ENCODE measurements around the gene BRCC3. TPM values are rescaled to one million over a fixed set of nuclear protein-coding genes. Genes with fewer than 3 reads are reported as not detected.

BRCC3 gene
- 10 to 100 TPM in 7 of 8 experiments, 1 to 10 TPM in 1; 8.5 to 27.3 (median 18.0) TPM for total RNA-seq

DNA sequence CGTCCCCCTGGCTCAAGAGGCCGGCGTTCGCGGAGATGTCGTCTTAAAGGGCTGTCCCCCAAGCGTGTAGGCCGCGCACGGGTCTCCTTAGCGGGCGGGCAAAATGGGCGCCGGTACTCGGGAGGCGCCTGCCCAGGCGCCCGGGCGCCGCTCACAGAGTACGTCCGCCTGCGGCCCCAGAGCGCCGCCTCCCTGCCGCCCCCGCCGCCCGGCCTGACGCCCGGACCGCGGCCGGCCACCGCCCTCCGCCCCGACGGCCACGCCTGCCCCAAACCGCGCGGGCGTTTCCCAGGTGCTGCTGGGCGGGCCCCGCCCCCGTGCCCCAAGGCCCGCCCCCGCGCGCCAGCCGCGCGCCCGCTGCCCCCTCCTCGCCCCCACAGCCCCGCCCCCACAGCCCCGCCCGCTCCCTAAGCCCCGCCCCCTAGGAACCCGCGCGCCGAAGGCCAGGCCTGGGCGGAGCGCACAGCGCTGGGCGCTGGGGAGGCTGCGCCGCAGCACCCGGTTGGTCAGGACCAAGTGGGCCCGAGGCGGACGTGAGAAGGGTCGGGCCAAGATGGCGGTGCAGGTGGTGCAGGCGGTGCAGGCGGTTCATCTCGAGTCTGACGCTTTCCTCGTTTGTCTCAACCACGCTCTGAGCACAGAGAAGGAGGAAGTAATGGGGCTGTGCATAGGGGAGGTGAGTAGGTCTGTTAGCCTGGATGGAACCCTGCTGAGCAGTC, at the start of gene BRCC3, which contains the start of the genes CMC4 and MTCP1:
TSS of gene BRCC3 (plus strand) at position 534 of the 719 bp plus-strand sequence. CDS start at position 554, 20 bp downstream.
TSS of gene CMC4 (minus strand) at position 162 of the 719 bp plus-strand sequence. CDS start 7,113 bp downstream, outside the sequence.
TSS of gene MTCP1 (minus strand) at position 162 of the 719 bp plus-strand sequence. CDS start 5,126 bp downstream, outside the sequence.
- Histone ChIP-seq H3K4me1 (replicated peaks in 1 of 2) (peaks cover 0 to 5% of the 10 kb centered on the region in 2 donors), H3K4me3 (peak within 1 kb of the TSS; percentile 51 to 85 (median 67)), H3K27ac (peak within 1 kb of the TSS; percentile 68 to 89)
- ATAC-seq (replicated peaks in 6 of 8): peak; percentile 86 to 97 (median 96)
- WGBS, 10 experiments: 5% methylated on average over 4 of the region's 81 CpGs; no CpG with 5 or more reads in 9 of the 10 experiments
- in situ Hi-C loops (cut with MboI; ENCODE audit: low pct_unique_long_range_greater_than_20kb in 2 of 9, low sequenced_read_pairs in 9 of 9, unreplicated experiment in 9 of 9): no loop called here

DNA sequence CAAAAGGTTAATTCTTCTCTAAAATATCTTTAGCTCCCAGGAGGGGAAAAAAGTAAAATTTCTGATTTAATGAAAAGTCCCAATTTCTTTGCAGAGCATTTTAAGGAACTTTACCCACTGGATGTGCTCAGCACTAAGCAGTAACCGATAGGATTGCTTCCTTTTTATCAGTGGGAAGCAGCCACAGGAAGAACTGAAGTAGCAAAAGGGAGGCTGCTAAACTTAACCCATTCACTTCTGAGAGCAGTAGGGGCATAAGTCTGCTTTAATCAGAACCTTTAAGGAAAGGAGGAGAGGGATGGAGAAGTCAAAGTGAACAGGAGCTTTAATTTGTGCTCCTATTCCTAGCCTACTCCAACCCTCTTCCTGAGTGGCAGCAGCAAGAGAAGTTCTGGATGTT, 48.7 kb upstream of the BRCC3 start, which contains the start of gene F8:
TSS of gene F8 (minus strand) at position 139 of the 400 bp plus-strand sequence. CDS start 171 bp downstream, outside the sequence.
- no peak for ATAC-seq (replicated peaks in 6 of 8)
- H3K4me1 ChIP-seq (replicated peaks in 1 of 2): no peaks in the 10 kb centered on the region
- H3K27ac ChIP-seq: no peak within 1 kb of the TSS
- no peak within 1 kb of the TSS for H3K4me3 ChIP-seq
- in situ Hi-C loops (cut with MboI; ENCODE audit: low pct_unique_long_range_greater_than_20kb in 2 of 9, low sequenced_read_pairs in 9 of 9, unreplicated experiment in 9 of 9): no loop called here
- 0 to 38% (median 0%) methylated on average over 1 of the region's 1 CpG; no CpG with 5 or more reads in 7 of the 10 experiments for WGBS, 10 experiments

GRCh38 chrX:155023907-155024833, 47.1 kb upstream of the BRCC3 start:
- 59 to 100% (median 95%) methylated on average over 1 to 4 of the region's 6 CpGs; no CpG with 5 or more reads in 4 of the 10 experiments for WGBS, 10 experiments

DNA sequence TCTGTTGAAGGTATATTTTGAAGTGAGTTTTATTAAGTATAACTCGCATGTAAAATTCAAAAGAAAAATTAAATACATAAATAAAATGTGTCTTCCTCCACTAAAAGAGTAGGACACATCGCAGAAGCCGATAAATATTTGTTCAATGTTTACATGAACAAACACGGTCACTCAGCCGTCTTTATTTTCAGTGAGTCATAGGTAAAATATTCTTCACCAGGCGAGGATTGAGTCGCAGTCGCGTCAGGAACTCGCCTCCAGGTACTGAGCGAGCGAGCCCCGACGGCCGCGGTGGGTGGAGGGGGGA, 44.9 kb upstream of the BRCC3 start:
- Histone ChIP-seq H3K4me1 (replicated peaks in 1 of 2) (peaks cover 0 to 5% of the 10 kb centered on the region in 2 donors), H3K4me3 (peak overlapping the region; percentile 58 to 88 (median 66)), H3K27ac (peak overlapping the region; percentile 95)
- in situ Hi-C loops (cut with MboI; ENCODE audit: low pct_unique_long_range_greater_than_20kb in 2 of 9, low sequenced_read_pairs in 9 of 9, unreplicated experiment in 9 of 9): no loop called here
- no peak for ATAC-seq (replicated peaks in 6 of 8)
- WGBS, 10 experiments: 0 to 26% (median 1%) methylated on average over 1 to 9 of the region's 16 CpGs; no CpG with 5 or more reads in 4 of the 10 experiments

More at GRCh38 chrX:155023907-155024833, 47.1 kb upstream of the BRCC3 start:
- Histone ChIP-seq H3K4me3 (no peak overlapping the region), H3K4me1 (replicated peaks in 1 of 2) (peaks cover 0 to 5% of the 10 kb centered on the region in 2 donors), H3K27ac (no peak overlapping the region)
- in situ Hi-C loops (cut with MboI; ENCODE audit: low pct_unique_long_range_greater_than_20kb in 2 of 9, low sequenced_read_pairs in 9 of 9, unreplicated experiment in 9 of 9): no loop called here
- ATAC-seq (replicated peaks in 6 of 8): no peak

DNA sequence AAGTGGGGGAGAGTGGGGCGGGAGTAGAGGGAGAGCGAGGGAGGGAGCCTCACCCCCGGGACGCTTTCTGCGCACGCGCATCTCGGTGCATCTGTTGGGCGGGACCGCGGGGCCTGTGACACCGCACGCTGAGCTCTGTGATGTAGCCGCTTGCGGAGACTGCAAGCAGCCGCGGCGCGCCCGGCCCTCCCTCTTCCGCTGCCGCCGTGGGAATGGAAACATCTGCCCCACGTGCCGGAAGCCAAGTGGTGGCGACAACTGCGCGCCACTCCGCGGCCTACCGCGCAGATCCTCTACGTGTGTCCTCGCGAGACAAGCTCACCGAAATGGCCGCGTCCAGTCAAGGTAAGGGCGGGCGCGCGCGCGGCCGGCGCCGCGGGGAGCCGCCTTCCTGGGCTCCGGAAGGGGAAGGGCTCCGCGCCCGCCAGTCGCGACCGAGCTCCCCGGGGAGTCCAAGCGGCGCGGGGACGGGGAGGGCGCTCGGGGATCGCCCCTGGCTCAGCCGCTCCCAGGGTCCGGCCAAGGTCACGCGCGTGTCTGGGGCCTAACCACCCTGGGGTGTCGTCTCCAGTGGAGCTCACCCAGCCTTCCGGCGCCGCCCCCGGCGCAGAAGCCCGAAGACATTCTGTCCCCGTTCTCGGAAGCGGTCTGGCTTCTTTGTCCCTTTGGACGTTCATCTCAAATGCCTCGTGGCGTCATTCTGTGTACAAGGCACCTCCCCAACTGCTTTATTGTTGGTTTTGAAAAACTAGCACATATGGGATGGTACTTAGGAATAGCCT, 44.4 kb upstream of the BRCC3 start, which contains the start of gene FUNDC2:
TSS of gene FUNDC2 (plus strand) at position 118 of the 782 bp plus-strand sequence. CDS start at position 213, 95 bp downstream.
- 0% methylated on average over 2 of the region's 82 CpGs; no CpG with 5 or more reads in 9 of the 10 experiments for WGBS, 10 experiments
- peak within 1 kb of the TSS; percentile 58 to 88 (median 66) for H3K4me3 ChIP-seq
- in situ Hi-C loops (cut with MboI; ENCODE audit: low pct_unique_long_range_greater_than_20kb in 2 of 9, low sequenced_read_pairs in 9 of 9, unreplicated experiment in 9 of 9): no loop called here
- peak within 1 kb of the TSS; percentile 95 for H3K27ac ChIP-seq
- peaks cover 0 to 5% of the 10 kb centered on the region in 2 donors for H3K4me1 ChIP-seq (replicated peaks in 1 of 2)
- peak; percentile 84 to 97 (median 96) for ATAC-seq (replicated peaks in 6 of 8)

- Histone ChIP-seq H3K4me1 (replicated peaks in 1 of 2) (peaks cover 0 to 5% of the 10 kb centered on the region in 2 donors), H3K27ac (peak overlapping the region; percentile 95), H3K4me3 (peak overlapping the region; percentile 58 to 88 (median 66))
- ATAC-seq (replicated peaks in 6 of 8): peak in 3 of 8 experiments; percentile 16 to 24 (median 20)
- in situ Hi-C loops (cut with MboI; ENCODE audit: low pct_unique_long_range_greater_than_20kb in 2 of 9, low sequenced_read_pairs in 9 of 9, unreplicated experiment in 9 of 9): no loop called here
- WGBS, 10 experiments: 0 to 37% (median 0%) methylated on average over 4 to 12 of the region's 14 CpGs; no CpG with 5 or more reads in 4 of the 10 experiments
These were observed 43.7 kb upstream of the BRCC3 start for GRCh38 chrX:155027509-155028066.

DNA sequence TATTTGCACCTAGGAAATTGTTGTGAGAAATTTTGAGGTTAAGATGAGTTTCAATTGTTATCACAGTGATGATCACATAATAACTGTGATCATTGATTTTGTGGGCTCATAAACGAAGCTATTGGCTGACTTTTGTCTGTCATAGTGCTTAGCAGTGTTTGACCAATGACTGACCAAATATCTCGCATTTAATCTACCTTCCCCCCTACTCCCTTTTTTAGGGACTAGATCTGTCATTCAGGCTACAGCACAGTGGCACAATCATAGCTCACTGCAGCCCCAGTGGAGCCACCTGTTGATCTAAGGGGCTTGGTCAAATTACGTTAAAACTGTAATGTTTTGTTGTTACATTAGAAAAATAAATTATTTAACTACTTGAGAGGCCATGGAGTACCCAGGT, 43.2 kb upstream of the BRCC3 start:
- Histone ChIP-seq H3K4me1 (replicated peaks in 1 of 2) (peaks cover 0 to 5% of the 10 kb centered on the region in 2 donors), H3K27ac (no peak overlapping the region), H3K4me3 (peak overlapping the region; percentile 58 to 88 (median 66))
- 0 to 10% (median 0%) methylated on average over 1 to 2 of the region's 3 CpGs; no CpG with 5 or more reads in 7 of the 10 experiments for WGBS, 10 experiments
- in situ Hi-C loops (cut with MboI; ENCODE audit: low pct_unique_long_range_greater_than_20kb in 2 of 9, low sequenced_read_pairs in 9 of 9, unreplicated experiment in 9 of 9): no loop called here
- no peak for ATAC-seq (replicated peaks in 6 of 8)

DNA sequence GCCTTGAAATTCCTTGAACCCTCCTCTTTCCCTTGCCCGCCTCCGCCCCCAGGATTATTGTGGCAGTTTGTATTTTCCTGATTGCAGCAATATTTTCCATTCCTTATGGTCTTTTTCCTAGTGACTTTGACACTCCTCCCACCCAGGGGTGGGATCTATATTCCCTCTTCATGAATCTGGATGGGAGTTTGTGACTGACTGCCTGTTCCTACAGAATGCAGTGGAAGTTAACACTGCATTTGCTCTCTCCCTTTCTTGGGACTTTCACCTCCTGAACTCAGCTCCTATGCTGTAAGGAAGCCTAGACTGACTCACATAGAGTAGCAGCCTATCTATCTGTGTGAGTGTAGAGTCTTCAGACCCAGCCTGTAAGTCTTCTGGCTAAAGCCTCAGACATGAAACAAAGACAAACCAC, 42.4 kb upstream of the BRCC3 start:
- peaks cover 0 to 5% of the 10 kb centered on the region in 2 donors for H3K4me1 ChIP-seq (replicated peaks in 1 of 2)
- in situ Hi-C loops (cut with MboI; ENCODE audit: low pct_unique_long_range_greater_than_20kb in 2 of 9, low sequenced_read_pairs in 9 of 9, unreplicated experiment in 9 of 9): no loop called here
- H3K27ac ChIP-seq: no peak overlapping the region
- 10 to 94% (median 54%) methylated on average over 2 of the region's 2 CpGs; no CpG with 5 or more reads in 7 of the 10 experiments for WGBS, 10 experiments
- ATAC-seq (replicated peaks in 6 of 8): no peak
- no peak overlapping the region for H3K4me3 ChIP-seq

DNA sequence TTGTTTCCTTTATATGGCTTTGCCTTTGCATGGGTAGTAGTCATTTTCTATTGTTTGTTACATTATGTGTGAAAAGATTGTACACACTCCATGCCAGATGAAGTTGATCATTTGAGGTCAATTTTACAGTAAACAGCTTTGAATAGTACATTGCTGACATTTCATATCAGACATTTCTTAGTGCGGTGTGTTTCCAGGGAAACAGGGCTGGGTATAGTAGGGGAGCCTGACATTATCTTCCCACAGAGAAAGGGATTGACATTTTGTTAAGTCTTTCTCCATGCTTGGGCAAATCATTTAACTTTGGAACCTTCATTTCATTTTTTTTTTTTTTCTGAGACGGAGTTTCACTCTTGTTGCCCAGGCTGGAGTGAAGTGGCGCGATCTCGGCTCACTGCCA, 39.7 kb upstream of the BRCC3 start:
- 17 to 100% (median 79%) methylated on average over 1 to 5 of the region's 5 CpGs; no CpG with 5 or more reads in 7 of the 10 experiments for WGBS, 10 experiments
- no peak for ATAC-seq (replicated peaks in 6 of 8)
- Histone ChIP-seq H3K4me1 (replicated peaks in 1 of 2) (peaks cover 0 to 5% of the 10 kb centered on the region in 2 donors), H3K27ac (no peak overlapping the region), H3K4me3 (no peak overlapping the region)
- in situ Hi-C loops (cut with MboI; ENCODE audit: low pct_unique_long_range_greater_than_20kb in 2 of 9, low sequenced_read_pairs in 9 of 9, unreplicated experiment in 9 of 9): no loop called here

DNA sequence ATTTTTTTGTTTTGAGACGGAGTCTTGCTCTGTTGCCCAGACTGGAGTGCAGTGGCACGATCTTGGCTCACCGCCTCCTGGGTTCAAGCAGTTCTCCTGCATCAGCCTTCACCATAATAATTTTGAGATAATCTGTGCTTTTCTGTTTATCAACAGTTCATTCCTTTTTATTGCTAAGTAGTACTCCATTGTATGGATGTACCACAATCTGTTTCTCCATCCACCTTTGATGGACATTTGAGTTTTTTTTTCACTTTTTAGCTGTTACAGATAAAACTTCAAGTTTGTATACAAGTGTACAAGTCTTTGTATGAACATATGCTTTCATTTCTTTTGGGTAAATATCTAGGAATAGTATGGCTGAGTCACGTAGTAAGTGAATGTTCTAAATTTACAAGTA, 35.6 kb upstream of the BRCC3 start:
- in situ Hi-C loops (cut with MboI; ENCODE audit: low pct_unique_long_range_greater_than_20kb in 2 of 9, low sequenced_read_pairs in 9 of 9, unreplicated experiment in 9 of 9): no loop called here
- WGBS, 10 experiments: 49 to 100% (median 100%) methylated on average over 1 to 4 of the region's 4 CpGs; no CpG with 5 or more reads in 4 of the 10 experiments
- Histone ChIP-seq H3K4me1 (replicated peaks in 1 of 2) (no peaks in the 10 kb centered on the region), H3K4me3 (no peak overlapping the region), H3K27ac (no peak overlapping the region)
- no peak for ATAC-seq (replicated peaks in 6 of 8)

DNA sequence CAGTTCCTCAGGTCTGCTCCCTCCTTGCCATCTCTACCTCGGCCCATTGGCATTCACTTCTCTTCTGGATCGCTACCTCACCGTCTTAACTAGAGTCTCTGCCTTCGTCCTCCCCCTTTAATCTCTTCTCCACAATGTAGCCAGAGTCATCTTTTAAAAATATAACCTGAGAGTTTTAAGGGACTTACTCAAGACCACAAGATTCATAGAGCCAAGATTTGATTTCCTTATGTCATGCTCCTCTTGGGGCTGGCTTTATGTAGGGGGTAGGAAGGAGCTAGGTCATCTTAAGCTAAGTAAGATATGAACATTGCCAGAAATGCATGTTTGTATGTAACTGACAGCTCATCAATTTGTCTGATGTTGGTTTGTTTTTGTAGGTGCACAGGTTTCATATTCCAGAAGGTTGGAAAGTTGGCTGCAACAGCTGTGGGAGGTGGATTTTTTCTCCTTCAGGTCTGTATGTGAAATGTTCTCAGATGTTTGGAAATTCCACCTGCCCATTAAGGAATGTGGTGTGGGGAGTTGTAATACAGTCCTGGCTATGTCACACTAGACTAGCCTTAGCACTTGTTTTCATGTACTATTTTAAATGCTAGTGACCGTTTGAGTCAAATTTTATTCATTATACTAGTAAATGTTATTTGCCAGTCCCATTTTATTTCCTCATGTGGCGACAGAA, 25.0 kb upstream of the BRCC3 start:
- Histone ChIP-seq H3K4me1 (replicated peaks in 1 of 2) (no peaks in the 10 kb centered on the region), H3K4me3 (no peak overlapping the region), H3K27ac (no peak overlapping the region)
- in situ Hi-C loops (cut with MboI; ENCODE audit: low pct_unique_long_range_greater_than_20kb in 2 of 9, low sequenced_read_pairs in 9 of 9, unreplicated experiment in 9 of 9): no loop called here
- ATAC-seq (replicated peaks in 6 of 8): no peak
- 25 to 100% (median 100%) methylated on average over 1 to 6 of the region's 6 CpGs; no CpG with 5 or more reads in 5 of the 10 experiments for WGBS, 10 experiments
